Breast epithelium (tissue), 3 donors: Measurements from ENCODE around the gene AGPAT2.

Experiments
- POLR2A ChIP-seq: fragments of 450-650 bp; IDR thresholded peaks from one replicate; pipeline ENCODE4 v1.6.1; 2016; ENCODE audit warnings: antibody characterized with exemption, mild to moderate bottlenecking, moderate library complexity
- POLR2AphosphoS5 ChIP-seq, 3 donors: sonication (generic); formaldehyde crosslinking; IDR thresholded peaks; one replicate each; pipeline ENCODE4 v1.6.1; 2017; ENCODE audit warnings: antibody characterized with exemption in 3 of 3
- TF ChIP-seq, protein P1 (sequence below), 3 donors: fragments of 450-650 bp; IDR thresholded peaks; one replicate each; pipeline ENCODE4 v1.5.1; 2016 to 2017; ENCODE audit warnings: antibody characterized with exemption in 3 of 3, mild to moderate bottlenecking in 3 of 3, moderate library complexity in 3 of 3

GRCh38 chr9:136665111-136665703 lies 22.1 kb downstream of the AGPAT2 start:
- TF ChIP-seq, protein P1, sequence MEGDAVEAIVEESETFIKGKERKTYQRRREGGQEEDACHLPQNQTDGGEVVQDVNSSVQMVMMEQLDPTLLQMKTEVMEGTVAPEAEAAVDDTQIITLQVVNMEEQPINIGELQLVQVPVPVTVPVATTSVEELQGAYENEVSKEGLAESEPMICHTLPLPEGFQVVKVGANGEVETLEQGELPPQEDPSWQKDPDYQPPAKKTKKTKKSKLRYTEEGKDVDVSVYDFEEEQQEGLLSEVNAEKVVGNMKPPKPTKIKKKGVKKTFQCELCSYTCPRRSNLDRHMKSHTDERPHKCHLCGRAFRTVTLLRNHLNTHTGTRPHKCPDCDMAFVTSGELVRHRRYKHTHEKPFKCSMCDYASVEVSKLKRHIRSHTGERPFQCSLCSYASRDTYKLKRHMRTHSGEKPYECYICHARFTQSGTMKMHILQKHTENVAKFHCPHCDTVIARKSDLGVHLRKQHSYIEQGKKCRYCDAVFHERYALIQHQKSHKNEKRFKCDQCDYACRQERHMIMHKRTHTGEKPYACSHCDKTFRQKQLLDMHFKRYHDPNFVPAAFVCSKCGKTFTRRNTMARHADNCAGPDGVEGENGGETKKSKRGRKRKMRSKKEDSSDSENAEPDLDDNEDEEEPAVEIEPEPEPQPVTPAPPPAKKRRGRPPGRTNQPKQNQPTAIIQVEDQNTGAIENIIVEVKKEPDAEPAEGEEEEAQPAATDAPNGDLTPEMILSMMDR (IDR thresholded peaks at IDR 0.05): no peak
- no peak for TF ChIP-seq POLR2A
- TF ChIP-seq POLR2AphosphoS5 (IDR thresholded peaks at IDR 0.05): no peak
